Immature natural killer cell (primary cell): ENCODE data around the gene JMY. TPM values are rescaled to one million over a fixed set of nuclear protein-coding genes. Genes with fewer than 3 reads are reported as not detected.

Experiments
- DNase-seq, 3 donors: peaks; one replicate each; pipeline ENCODE4 v3.0.0; 2022; ENCODE audit warnings: mixed read lengths in 1 of 3
- H3K27ac Mint-ChIP-seq, 6 donors: one replicate each; pipeline ENCODE4 v1.8.0; 2020; ENCODE audit warnings: mixed read lengths in 6 of 6, mild to moderate bottlenecking in 5 of 6, inconsistent platforms in 4 of 6, moderate library complexity in 3 of 6
- H3K27me3 Mint-ChIP-seq, 3 donors: one replicate each; pipeline ENCODE4 v1.8.0; 2020 to 2021; ENCODE audit warnings: low read depth in 3 of 3, mild to moderate bottlenecking in 3 of 3, mixed read lengths in 3 of 3, moderate library complexity in 3 of 3, inconsistent platforms in 1 of 3
- H3K36me3 Mint-ChIP-seq, 3 donors: one replicate each; pipeline ENCODE4 v1.8.0; 2020; ENCODE audit warnings: mixed read lengths in 3 of 3, inconsistent platforms in 2 of 3, mild to moderate bottlenecking in 2 of 3
- H3K4me1 Mint-ChIP-seq, 2 donors: one replicate each; pipeline ENCODE4 v1.8.0; 2020; ENCODE audit warnings: inconsistent platforms in 2 of 2, mild to moderate bottlenecking in 2 of 2, mixed read lengths in 2 of 2, moderate library complexity in 1 of 2
- H3K4me3 Mint-ChIP-seq, 5 donors: one replicate each; pipeline ENCODE4 v1.8.0; 2020; ENCODE audit warnings: mild to moderate bottlenecking in 5 of 5, mixed read lengths in 5 of 5, inconsistent platforms in 3 of 5, moderate library complexity in 3 of 5
- H3K9me3 Mint-ChIP-seq, 6 donors: one replicate each; pipeline ENCODE4 v1.8.0; 2020; ENCODE audit warnings: mild to moderate bottlenecking in 6 of 6, mixed read lengths in 6 of 6, inconsistent platforms in 4 of 6, moderate library complexity in 3 of 6
- polyA plus RNA-seq, 3 donors: library from polyadenylated mRNA; unstranded; fragments of 300-500 nt; fragmentation: Illumina TruSeq; gene quantifications; one replicate each; pipeline ENCODE4 v1.2.3, GENCODE V29; 2021

Gene JMY
- 1 to 10 TPM; 2.9 to 6.7 (median 4.3) TPM for polyA plus RNA-seq

GRCh38 chr5:79235634-79236361 lies at the start of gene JMY:
TSS of gene JMY (plus strand) at chr5:79236131. CDS start at chr5:79236651, 520 bp downstream.
- peaks cover 0 to 5% (median 0%) of the 10 kb centered on the region in 3 donors for H3K36me3 Mint-ChIP-seq
- peaks cover 6 to 11% (median 7%) of the 10 kb centered on the region in 3 donors for H3K27me3 Mint-ChIP-seq
- H3K4me3 Mint-ChIP-seq = peak within 1 kb of the TSS; percentile 94 to 97 (median 95)
- H3K9me3 Mint-ChIP-seq = no peaks in the 10 kb centered on the region
- peak within 1 kb of the TSS; percentile 92 to 98 (median 96) for H3K27ac Mint-ChIP-seq
- DNase-seq = peak; percentile 80 to 85 (median 84)
- H3K4me1 Mint-ChIP-seq = peaks cover 34 to 44% of the 10 kb centered on the region in 2 donors

- Mint-ChIP-seq H3K27ac (no peak overlapping the region), H3K4me3 (no peak overlapping the region), H3K36me3 (no peaks in the 10 kb centered on the region), H3K27me3 (no peaks in the 10 kb centered on the region), H3K4me1 (no peaks in the 10 kb centered on the region), H3K9me3 (no peaks in the 10 kb centered on the region)
- no peak for DNase-seq
Measured at GRCh38 chr5:79186455-79186854, 49.5 kb upstream of the JMY start.

GRCh38 chr5:79189439-79190234 lies 46.3 kb upstream of the JMY start:
- Mint-ChIP-seq H3K4me1 (no peaks in the 10 kb centered on the region), H3K27me3 (peaks cover 0 to 2% (median 0%) of the 10 kb centered on the region in 3 donors), H3K27ac (no peak overlapping the region), H3K36me3 (no peaks in the 10 kb centered on the region), H3K4me3 (no peak overlapping the region), H3K9me3 (no peaks in the 10 kb centered on the region)
- DNase-seq = no peak

GRCh38 chr5:79190235-79190529 lies 45.7 kb upstream of the JMY start:
- no peak for DNase-seq
- H3K27me3 Mint-ChIP-seq = peaks cover 0 to 2% (median 0%) of the 10 kb centered on the region in 3 donors
- H3K27ac Mint-ChIP-seq = no peak overlapping the region
- H3K9me3 Mint-ChIP-seq = no peaks in the 10 kb centered on the region
- no peaks in the 10 kb centered on the region for H3K4me1 Mint-ChIP-seq
- no peak overlapping the region for H3K4me3 Mint-ChIP-seq
- H3K36me3 Mint-ChIP-seq = no peaks in the 10 kb centered on the region

GRCh38 chr5:79191457-79191856 lies 44.5 kb upstream of the JMY start:
- H3K4me3 Mint-ChIP-seq = no peak overlapping the region
- no peak for DNase-seq
- no peak overlapping the region for H3K27ac Mint-ChIP-seq
- H3K4me1 Mint-ChIP-seq = no peaks in the 10 kb centered on the region
- no peaks in the 10 kb centered on the region for H3K36me3 Mint-ChIP-seq
- peaks cover 0 to 2% (median 0%) of the 10 kb centered on the region in 3 donors for H3K27me3 Mint-ChIP-seq
- H3K9me3 Mint-ChIP-seq = no peaks in the 10 kb centered on the region

GRCh38 chr5:79193643-79194042 lies 42.3 kb upstream of the JMY start:
- no peak for DNase-seq
- no peaks in the 10 kb centered on the region for H3K4me1 Mint-ChIP-seq
- no peaks in the 10 kb centered on the region for H3K36me3 Mint-ChIP-seq
- no peak overlapping the region for H3K4me3 Mint-ChIP-seq
- no peaks in the 10 kb centered on the region for H3K9me3 Mint-ChIP-seq
- peaks cover 0 to 2% (median 0%) of the 10 kb centered on the region in 3 donors for H3K27me3 Mint-ChIP-seq
- H3K27ac Mint-ChIP-seq = no peak overlapping the region

- peaks cover 0 to 2% (median 0%) of the 10 kb centered on the region in 3 donors for H3K27me3 Mint-ChIP-seq
- H3K4me1 Mint-ChIP-seq = no peaks in the 10 kb centered on the region
- H3K27ac Mint-ChIP-seq = no peak overlapping the region
- H3K9me3 Mint-ChIP-seq = no peaks in the 10 kb centered on the region
- H3K4me3 Mint-ChIP-seq = no peak overlapping the region
- no peak for DNase-seq
- H3K36me3 Mint-ChIP-seq = peaks cover 0 to 10% (median 0%) of the 10 kb centered on the region in 3 donors
Measured at GRCh38 chr5:79200573-79201183, 35.3 kb upstream of the JMY start.

GRCh38 chr5:79201206-79201605 lies 34.7 kb upstream of the JMY start:
- no peaks in the 10 kb centered on the region for H3K4me1 Mint-ChIP-seq
- peak overlapping the region in 1 of 6 donors; percentile 56 for H3K27ac Mint-ChIP-seq
- no peaks in the 10 kb centered on the region for H3K9me3 Mint-ChIP-seq
- peaks cover 0 to 10% (median 0%) of the 10 kb centered on the region in 3 donors for H3K36me3 Mint-ChIP-seq
- DNase-seq = no peak
- peaks cover 0 to 2% (median 0%) of the 10 kb centered on the region in 3 donors for H3K27me3 Mint-ChIP-seq
- H3K4me3 Mint-ChIP-seq = no peak overlapping the region

GRCh38 chr5:79202076-79202475 lies 33.9 kb upstream of the JMY start:
- Mint-ChIP-seq H3K4me3 (no peak overlapping the region), H3K36me3 (peaks cover 0 to 10% (median 0%) of the 10 kb centered on the region in 3 donors), H3K27ac (no peak overlapping the region), H3K4me1 (no peaks in the 10 kb centered on the region), H3K27me3 (peaks cover 0 to 2% (median 0%) of the 10 kb centered on the region in 3 donors), H3K9me3 (no peaks in the 10 kb centered on the region)
- DNase-seq = no peak

- DNase-seq = no peak
- Mint-ChIP-seq H3K4me3 (no peak overlapping the region), H3K27ac (no peak overlapping the region), H3K27me3 (peaks cover 0 to 2% (median 1%) of the 10 kb centered on the region in 3 donors), H3K9me3 (no peaks in the 10 kb centered on the region), H3K36me3 (peaks cover 0 to 13% (median 0%) of the 10 kb centered on the region in 3 donors), H3K4me1 (no peaks in the 10 kb centered on the region)
Measured at GRCh38 chr5:79205965-79206364, 30.0 kb upstream of the JMY start.

GRCh38 chr5:79206541-79206940 lies 29.4 kb upstream of the JMY start:
- Mint-ChIP-seq H3K4me1 (no peaks in the 10 kb centered on the region), H3K27ac (no peak overlapping the region)

GRCh38 chr5:79209505-79209904 lies 26.4 kb upstream of the JMY start:
- Mint-ChIP-seq H3K4me1 (no peaks in the 10 kb centered on the region), H3K27me3 (peaks cover 0 to 3% (median 0%) of the 10 kb centered on the region in 3 donors), H3K9me3 (no peaks in the 10 kb centered on the region), H3K36me3 (peaks cover 0 to 9% (median 0%) of the 10 kb centered on the region in 3 donors), H3K27ac (no peak overlapping the region), H3K4me3 (no peak overlapping the region)
- DNase-seq = no peak

More at GRCh38 chr5:79206541-79206940, 29.4 kb upstream of the JMY start:
- no peak for DNase-seq
- Mint-ChIP-seq H3K9me3 (no peaks in the 10 kb centered on the region), H3K27me3 (peaks cover 0 to 1% (median 0%) of the 10 kb centered on the region in 3 donors), H3K36me3 (peaks cover 0 to 8% (median 0%) of the 10 kb centered on the region in 3 donors), H3K4me3 (no peak overlapping the region)

GRCh38 chr5:79224286-79224984 lies 11.5 kb upstream of the JMY start:
- H3K27me3 Mint-ChIP-seq = no peaks in the 10 kb centered on the region
- DNase-seq = no peak
- H3K36me3 Mint-ChIP-seq = peaks cover 0 to 11% (median 0%) of the 10 kb centered on the region in 3 donors
- no peak overlapping the region for H3K4me3 Mint-ChIP-seq
- H3K4me1 Mint-ChIP-seq = peaks cover 0 to 3% of the 10 kb centered on the region in 2 donors
- no peak overlapping the region for H3K27ac Mint-ChIP-seq
- no peaks in the 10 kb centered on the region for H3K9me3 Mint-ChIP-seq
